M059J (cell line): ENCODE results near the gene ACBD6. TPM values are rescaled to one million over a fixed set of nuclear protein-coding genes. Genes with fewer than 3 reads are reported as not detected.
A peak's percentile ranks its signal among the peaks of the same experiment; 100 is the strongest.

Experiments
- DNase-seq: peaks from one replicate; pipeline ENCODE4 v3.0.0-alpha.2; 2012; ENCODE audit warnings: low read depth
- total RNA-seq: library from RNA; depleted of rRNA; stranded (reverse); fragments of >200 nt; shearing (Covaris generic); gene quantifications from 2 replicates; pipeline ENCODE4 v1.2.3, GENCODE V29; 2014

ACBD6 gene
- total RNA-seq, 1 experiment from 2014 or later: 76.2 TPM

DNA sequence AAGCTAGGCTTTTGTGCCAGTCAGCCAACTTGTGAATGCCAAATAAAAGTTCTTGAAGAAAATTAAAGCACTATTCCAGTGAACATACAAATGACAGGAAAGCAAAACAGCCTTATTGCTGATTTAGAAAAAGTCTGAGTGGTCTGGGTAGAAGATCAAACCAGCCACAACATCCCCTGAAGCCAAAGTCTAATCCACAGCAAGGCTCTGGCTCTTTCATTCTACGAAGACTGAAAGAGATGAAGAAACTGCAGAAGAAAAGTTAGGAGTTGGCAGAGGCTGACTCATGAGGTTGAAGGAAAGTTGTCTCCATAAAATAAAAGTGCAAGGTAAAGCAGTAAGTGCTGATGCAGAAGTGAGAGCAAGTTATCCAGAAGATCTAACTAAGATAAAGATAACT lies 206.4 kb downstream of the ACBD6 start:
- DNase-seq: no peak

DNA sequence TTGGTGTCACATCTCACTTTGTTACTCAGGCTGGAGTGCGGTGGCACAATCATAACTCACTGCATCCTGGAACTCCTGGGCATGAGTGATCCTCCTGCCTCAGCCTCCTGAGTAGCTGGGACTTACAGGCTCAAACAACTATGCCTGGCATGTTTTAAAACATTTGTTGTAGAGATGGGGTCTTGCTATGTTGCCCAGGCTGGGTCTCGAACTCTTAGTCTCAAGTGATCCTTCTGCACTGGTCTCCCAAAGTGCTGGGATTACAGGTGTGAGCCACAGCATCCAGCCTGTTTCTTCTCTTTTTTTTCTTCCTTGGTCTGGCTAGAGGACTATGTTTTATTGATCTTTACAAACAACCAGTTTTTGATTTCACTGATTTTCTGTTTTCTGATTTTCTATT lies 207.7 kb downstream of the ACBD6 start:
- DNase-seq: no peak

DNA sequence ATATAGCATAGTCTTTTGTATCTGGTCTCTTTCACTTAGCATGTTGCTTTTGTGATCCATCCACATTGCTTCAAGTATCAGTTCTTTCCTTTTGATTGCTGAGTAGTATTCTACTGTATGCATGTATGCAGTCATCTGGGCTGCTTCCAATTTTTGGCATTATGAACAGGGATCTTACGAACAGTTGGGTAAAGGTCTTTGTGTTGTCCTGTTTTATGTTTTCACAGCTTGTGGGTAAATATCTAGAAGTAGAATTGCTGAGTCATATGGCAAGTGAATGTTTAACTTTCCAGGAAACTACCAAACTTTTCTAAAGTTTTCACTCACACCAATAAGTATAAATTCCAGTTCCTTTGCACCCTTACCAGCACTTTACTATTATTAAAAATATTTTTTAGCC lies 211.4 kb downstream of the ACBD6 start:
- DNase-seq: peak; percentile 10

DNA sequence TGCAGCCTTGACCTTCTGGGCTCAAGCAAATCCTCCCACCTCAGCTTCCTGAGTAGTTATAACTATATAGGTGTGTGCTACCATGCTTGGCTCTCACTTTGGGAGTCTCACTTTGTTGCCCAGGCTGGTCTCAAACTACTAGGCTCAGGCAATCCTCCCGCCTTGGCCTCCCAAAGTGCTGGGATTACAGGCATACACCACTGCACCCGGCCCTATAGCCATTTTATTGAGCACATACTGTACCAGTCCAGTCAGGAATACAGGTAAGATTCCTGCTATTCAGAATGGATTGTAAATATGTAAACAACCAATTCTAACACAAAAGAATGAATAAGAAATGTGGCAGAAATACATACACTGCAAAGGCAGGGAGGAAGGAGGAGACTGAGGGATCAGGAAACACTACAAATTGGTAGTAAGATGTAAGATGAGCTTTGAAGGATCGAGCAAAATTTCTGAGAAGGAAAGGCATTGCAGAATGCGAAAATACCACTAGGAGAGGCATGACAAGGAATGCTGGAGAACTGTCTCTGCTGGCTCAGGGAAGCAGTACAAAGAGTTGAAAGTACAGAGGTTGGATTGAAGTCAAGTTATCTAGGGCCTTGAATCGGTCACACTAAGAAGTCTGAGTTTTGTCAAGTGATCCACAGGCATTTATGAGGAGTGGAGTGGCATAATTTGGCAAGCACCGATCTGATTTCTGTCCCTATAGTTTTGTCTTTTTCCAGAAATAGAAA lies 211.9 kb downstream of the ACBD6 start:
- no peak for DNase-seq

DNA sequence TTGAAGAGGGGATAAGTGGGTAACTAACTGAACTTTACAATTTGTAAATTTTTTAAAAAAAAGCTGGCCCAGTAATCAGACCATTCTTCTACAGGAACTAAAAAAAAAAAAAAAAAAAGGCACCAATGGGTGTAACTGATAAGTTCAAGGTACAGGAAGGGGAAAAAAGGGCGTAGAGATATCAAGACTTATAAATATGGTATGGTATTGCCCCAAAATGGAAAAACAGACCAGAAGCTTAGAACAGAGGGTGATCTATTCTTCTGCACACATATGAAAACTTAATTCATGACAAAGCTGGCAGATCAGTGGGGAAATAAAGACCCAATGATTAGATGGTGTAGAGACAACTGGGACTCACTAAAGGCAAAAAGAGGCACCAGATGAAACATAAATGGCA lies 213.4 kb downstream of the ACBD6 start:
- DNase-seq: no peak

DNA sequence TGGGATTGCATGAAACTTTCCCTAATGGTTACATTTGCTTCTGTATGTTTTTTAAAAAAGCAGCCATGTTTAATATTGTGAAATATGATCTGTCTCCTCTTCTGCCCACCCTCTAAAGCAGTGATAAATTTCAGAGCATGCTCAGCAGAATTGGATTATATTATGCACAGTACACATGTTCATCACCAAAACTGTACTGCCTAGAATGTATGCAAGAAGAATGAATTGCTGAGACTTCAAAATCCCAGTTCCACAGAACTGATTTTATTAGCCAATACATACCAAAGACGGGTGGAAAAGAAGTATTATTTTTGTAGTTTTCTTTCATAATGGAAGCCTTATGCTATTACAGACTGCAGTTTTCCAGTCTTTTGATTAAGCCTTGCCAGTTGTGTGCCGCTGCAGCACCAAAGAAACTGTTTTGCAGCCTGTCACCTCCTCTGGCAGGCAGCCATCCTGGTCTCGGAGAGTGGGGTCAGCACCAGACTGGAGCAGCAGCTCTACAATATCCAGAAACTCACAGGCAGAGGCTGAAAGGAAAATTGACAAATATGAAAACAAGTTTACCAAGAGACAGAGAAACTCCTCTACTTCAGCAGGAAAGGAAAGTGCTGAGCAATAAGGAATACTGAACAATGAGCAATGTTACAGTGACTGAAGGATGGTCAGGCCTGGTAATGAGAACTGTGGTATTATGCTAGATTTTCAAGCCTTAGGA lies 214.2 kb downstream of the ACBD6 start:
- no peak for DNase-seq

DNA sequence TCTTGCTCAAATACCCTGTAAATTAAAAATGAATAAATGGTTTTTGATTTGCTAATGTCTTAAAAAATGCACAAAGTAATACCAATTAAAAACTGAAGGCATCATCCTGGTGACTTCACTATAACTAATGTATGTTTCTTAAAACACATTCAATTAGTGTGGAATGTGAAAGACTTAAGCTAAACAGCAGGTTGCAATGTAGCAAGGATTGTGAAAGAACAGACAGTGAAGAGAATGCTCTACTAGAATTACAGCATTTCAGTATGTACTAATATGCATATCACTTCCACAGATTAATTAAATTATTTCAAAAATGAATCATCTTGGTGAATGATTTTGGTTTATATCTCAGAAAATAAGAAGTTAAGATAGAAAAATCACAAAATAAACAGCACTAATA lies 216.0 kb downstream of the ACBD6 start:
- no peak for DNase-seq

DNA sequence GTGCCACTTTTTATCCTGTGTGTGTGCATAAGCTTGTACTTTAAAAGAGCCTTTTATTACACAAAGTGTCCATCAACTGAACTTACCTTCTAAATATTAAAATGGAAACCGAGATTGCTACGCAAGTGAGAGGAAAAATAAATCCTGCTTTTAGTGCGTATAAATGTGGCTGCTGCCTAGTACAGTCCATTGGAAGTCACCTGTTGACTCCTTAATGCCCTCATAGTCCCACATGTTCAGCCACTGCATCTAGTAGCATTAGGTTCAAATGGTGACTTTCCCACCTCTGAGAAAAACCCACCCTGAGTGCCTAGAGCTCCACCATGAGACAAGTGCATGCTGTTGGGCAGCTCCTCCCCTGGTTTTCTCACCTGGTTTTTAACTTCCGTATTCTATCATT lies 219.3 kb downstream of the ACBD6 start:
- DNase-seq: no peak

DNA sequence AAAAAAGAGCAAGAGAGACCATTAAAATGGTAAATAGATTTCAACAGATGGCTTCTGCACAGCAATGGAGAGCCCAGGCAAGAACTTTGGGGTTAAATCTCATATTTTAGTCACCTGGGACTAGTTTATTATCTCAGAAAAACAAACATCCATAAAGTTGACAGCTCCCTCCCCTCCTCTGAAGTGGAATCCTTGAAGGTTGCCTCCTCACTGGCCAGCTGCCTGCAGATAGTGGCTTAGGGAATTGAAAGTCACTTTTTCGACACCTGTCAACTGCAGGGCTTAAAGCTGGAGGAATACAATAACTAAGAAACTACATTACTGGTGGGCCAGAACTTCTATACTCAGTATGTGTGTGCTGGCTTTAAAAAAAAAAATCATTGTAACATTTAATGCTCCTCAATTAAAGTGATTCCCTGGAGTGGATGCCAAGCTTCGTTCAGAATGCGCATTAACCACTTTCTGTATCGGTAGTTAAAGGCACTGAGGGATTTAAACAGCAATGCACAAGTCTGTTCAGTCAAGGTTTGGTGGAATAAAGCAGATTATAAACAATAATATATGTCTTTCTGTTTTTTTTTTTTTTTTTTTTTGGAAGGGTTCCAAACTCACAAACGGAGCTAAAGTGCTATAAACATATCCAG lies 219.9 kb downstream of the ACBD6 start:
- no peak for DNase-seq

DNA sequence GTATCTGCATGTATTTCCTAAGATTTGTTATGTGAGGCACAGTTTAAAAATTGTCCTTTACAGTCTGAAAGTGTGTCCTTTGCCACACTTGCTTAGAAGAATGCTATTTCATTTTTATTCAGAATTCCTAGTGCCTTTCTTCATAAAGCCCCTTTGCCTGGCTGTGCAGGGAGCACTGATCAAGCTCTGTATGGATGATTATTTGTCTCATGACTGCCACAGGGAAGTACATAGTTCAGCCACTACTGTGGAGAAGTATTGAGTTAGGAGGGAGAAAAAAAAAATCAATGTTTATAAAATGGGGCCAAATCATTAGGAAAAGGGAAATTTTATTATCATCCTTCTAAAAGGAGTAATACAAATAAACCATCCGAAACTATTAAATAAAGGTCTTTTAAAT lies 220.9 kb downstream of the ACBD6 start:
- no peak for DNase-seq

DNA sequence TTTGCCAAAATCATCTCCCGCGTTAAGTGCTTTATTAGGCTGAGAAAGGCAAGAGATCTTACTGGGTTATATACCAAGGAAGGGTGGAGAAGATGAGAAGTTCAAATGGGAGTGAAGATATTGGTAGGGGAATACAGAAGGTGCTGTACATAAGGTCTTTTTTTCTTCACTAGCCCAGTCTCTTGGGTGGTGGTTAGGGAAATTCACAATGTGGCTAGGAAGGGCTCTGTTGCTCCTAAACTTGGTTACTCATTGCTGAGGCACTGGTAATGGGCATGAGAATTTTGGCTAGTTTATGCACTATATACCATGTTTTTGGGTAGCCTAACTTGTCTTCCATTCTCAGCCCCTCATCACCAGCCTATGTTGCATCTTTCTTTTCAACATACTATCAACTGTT lies 221.8 kb downstream of the ACBD6 start:
- no peak for DNase-seq

DNA sequence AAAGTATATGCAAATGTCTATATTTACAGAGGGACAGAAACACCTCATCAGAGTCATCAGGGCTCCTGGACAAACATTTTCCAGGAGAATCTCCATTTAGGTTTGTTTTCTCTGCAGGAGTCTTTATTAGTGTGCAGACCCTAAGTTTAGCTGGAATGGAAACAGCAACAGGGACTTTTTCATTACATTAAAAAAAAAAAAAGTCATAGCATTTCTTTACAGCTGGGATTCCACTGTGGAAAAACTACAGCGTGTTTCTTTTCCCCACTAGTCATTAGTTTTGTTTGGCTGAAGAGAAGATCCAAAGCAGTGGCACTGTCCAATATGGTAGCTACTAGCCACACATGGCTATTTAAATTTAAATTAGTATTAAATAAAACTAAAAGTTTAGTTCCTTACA lies 222.7 kb downstream of the ACBD6 start:
- DNase-seq: no peak

DNA sequence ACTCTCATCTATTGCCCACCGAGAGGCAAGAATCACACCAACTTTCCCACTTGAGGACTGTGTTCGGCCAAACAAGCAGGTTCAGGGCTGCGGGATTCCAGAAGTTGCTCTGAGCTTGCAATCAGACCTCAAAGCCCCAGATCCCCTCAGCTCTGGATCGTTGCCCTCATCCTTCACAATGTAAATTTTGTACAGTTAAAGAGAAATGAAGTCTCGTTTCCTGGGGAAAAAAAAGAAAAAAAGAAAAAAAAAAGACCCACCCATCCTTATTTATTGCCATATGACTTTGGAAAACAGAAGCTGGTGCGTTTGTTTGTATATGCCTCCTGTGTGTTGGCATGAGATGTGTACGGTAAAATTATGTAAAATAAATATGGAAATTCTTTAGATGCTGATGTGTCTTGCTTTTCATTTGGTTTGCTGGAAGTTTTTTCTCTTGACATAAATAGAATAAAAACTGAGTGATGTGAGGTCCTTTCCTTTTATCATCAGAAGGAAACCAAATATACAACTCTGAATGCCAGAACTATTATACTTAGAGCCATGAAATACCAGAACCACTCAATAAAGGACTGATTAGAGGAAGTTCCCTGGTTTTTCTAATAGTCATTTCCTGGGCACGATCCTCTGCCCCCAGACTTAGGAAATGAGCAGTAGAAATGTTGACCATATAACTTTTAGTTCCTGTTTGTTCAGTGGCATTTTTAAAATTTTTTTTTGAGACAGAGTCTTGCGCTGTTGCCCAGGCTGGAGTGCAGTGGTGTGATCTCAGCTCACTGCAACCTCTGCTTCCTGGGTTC lies 223.6 kb downstream of the ACBD6 start:
- DNase-seq: no peak

DNA sequence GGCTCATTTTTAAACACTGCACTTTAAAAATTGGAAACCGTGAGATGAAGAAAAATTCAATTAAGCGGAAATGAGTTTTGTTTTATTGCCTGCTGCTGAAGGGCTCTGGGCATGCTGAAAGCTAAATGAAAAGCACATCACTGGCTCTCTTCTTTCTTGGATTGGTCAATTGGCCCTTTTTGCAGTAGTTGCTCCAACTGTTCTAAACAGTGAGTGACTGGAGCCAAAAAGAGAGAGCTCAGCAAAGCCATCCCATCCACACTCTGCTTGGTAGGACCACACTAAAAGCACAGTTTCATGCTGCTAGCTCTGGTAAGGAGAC lies 224.2 kb downstream of the ACBD6 start:
- DNase-seq: no peak

DNA sequence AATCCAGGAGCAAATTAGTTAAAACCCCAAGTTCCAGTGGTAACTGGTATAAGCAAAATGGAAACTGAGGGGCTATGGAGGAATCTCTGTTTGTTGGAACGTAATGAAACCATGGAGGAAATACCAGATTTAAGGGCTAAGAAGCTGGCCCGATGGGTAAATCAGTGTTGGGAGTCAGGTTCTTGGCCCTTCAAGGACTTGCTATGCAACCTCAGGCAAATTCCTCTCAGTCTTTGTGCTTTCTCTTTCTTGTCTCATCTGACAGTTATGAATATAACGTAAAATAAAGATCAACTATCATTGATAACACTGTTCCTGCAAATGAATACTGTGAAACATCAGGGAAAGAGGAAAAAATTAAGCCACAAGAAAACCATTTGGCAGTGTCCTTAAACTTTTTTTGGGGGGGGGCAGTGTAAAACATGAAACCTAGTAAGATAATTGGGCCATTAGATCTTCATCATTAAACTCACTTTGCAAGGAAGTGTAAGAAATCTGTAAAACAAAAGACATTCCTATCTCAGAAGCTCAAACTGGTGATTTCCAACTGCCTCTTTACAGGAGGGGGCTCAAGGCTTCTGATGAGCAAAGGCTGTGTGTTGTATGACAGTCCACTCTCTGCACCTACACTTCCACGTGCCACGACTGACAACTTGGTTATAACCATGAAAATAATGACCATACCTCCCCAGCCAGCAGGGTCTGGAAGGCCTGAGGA lies 224.7 kb downstream of the ACBD6 start:
- no peak for DNase-seq

DNA sequence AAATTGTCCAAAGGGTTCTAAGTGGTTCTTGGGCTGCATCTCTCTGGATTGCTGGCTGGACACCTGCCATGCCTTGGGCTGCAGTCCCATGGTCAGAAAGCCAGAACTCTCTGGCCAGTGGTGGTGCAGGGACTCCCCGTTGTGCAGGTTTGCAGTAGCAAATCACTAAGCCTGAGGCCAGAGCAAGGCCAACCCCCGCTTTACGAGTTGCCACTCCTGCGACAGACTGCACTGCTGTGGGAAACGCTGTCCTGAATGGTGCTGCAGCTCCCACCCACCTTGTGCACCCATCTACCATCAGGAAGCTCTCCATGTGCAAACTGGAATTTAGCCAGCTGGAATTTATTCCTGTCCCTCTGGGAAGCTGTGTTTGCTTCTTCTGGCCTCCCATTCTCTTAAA lies 226.7 kb downstream of the ACBD6 start:
- no peak for DNase-seq

DNA sequence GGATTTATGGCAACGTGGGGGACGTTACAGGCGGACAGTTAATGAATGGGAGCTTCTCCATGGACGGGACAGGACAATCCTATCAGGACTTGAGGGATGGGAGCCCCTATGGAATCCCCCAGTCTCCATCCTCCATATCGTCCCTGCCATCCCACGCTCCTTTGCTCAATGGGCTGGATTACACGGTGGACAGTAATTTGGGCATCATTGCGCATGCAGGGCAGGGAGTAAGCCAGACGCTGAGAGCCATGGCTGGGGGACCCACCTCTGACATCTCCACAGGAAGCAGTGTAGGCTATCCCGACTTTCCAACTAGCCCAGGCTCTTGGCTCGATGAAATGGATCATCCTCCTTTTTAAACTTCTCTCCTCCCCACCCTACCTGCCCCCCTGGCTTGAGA lies 228.2 kb downstream of the ACBD6 start:
- no peak for DNase-seq

DNA sequence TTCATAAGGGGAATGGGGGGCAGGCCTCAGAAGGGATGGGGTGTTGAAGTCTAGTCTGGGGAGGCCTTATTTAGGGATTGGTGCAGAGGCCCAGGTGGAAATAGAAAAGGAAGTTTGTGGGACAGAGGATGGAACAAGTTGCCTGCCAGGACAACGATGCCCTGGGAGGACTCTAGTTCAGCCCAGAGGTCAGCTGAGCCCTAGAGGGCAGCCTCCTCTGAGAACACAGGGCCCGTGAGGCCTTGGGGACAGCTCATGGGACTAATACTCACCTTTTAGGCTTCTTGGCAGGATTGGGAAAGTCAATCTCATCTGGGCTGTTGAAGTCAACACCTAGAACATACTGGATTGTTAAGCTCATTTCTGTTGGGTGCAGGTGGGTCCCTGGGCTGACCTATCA lies 229.3 kb downstream of the ACBD6 start:
- DNase-seq: no peak

DNA sequence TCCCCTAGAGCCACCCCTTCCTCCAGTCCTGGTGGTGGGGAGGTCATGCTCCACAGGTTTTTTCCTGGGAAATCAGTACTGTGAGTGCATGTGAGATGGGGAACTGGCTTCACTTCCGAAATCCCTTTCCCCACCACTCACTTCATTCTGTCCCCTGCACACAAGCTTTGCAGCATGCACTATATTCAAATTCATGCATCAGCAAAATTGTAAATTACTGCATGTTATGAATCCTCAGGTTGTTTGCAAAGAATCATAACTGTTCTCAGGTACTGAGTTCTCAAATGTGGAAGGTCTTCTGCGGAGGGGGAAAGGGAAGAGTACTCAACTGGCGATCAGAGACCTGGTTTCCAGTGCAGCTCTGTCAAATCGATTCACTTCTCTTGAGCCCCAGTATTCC lies 230.0 kb downstream of the ACBD6 start:
- no peak for DNase-seq

DNA sequence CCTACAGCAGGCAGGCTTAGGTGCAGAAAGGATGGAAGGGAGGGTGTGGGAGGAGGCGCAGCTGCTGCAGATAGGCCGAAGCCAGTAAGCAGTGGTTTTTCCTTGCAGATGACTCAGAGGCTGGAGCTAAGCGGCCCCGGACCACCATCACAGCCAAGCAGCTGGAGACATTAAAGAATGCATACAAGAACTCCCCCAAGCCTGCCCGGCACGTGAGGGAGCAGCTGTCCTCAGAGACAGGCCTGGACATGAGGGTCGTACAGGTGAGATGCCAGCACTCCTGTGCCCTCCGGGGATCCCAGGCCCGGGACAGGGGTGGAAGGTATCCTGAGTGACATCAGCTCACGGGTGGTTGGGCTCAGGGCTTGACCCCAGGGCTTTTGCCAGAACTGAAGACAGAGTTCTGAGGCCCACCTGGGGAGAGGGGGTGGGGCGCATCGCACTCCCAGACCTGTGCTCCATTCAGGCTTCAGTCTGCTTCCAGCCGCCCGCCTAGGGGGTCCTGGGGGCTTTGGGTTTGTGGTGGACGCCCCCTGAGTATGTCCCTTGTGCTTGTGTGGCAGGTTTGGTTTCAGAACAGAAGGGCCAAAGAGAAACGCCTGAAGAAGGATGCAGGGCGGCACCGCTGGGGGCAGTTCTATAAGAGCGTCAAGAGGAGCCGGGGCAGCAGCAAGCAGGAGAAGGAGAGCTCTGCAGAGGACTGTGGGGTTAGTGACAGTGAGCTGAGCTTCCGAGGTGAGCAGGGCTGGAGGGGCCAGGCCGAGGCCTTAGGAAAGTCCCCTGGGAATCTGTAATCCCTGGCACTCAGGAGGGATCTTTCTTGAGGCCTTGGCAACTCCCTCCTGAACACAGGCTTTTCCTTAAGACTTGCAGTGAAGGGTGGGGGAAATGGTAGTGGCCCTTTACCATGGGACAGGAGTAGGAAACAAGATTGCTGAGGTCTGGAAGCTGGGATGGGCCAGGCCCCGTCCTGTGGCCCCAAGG lies 230.8 kb downstream of the ACBD6 start:
- DNase-seq: no peak
